ENCODE data around the gene PPP1R3C. TPM values are rescaled to one million over a fixed set of nuclear protein-coding genes. Genes with fewer than 3 reads are reported as not detected.

Gene PPP1R3C
- total RNA-seq, 4 donors from 2014 or later, result 1.7 to 8.8 (median 5.1) TPM

DNA sequence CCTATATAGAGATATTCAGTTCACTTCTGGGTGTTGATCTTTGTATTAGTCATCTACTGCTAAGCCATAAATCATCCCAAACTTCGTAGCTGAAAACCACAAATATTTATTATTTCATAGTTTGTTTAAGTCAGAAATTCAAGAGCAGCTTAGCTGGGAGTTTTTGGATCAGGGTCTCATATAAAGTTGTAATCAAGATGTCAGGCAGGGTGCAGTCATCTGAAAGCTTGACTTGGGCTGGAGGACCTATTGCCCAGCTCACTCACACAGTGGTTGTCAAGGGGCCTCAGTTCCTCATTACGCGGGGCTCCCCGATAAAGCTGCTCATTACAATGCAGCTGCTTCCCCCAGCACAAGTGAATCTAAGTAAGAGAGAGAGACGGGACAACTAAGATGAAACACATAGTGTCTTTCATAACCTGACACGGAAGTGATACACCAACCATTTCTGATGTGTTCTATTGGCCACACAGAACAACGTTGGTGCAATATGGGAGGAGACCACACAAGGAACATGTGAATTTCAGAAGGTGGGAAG is 15.7 kb downstream of the PPP1R3C start:
- TF ChIP-seq, protein P1, sequence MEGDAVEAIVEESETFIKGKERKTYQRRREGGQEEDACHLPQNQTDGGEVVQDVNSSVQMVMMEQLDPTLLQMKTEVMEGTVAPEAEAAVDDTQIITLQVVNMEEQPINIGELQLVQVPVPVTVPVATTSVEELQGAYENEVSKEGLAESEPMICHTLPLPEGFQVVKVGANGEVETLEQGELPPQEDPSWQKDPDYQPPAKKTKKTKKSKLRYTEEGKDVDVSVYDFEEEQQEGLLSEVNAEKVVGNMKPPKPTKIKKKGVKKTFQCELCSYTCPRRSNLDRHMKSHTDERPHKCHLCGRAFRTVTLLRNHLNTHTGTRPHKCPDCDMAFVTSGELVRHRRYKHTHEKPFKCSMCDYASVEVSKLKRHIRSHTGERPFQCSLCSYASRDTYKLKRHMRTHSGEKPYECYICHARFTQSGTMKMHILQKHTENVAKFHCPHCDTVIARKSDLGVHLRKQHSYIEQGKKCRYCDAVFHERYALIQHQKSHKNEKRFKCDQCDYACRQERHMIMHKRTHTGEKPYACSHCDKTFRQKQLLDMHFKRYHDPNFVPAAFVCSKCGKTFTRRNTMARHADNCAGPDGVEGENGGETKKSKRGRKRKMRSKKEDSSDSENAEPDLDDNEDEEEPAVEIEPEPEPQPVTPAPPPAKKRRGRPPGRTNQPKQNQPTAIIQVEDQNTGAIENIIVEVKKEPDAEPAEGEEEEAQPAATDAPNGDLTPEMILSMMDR (IDR thresholded peaks at IDR 0.05; ENCODE audit: low read depth), result no peak

DNA sequence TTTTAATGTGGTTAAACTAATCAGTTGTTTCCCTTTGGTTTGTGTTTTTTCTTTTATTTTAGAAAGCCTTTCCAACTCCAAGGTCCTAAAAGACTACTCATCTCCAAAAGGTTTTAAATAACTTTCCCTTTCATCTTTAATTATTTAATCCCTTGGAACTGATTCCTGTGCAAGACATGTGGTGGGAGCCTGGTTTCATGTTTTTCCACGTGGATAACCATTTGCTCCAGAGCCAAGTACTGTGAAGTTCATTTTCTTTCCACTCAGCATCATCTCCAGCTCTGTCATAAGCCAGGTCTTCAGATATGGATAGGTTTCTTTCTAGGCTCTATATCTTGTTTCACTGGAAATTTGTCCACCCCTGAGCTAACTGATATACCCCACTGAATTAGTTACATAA is 16.7 kb downstream of the PPP1R3C start:
- TF ChIP-seq, protein P1 (IDR thresholded peaks at IDR 0.05; ENCODE audit: low read depth), result no peak

DNA sequence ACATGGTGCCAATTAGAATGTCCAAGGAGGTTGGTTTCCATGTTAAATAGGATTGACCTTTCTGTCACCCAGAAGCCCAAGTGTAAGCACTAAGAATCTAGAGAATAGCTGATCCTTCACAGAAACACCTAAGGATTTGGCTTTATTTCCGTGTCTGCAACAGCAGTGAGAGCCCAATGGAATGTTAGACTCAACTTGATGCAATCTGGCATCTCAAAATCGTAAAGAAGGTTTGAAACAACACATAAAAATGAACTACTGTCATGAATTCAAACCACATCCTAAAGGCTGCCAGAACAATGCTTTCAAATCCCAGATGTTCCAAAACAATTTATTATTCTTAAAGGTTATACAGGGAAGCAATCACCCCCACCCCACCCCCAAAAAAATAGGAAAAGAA is 18.6 kb downstream of the PPP1R3C start:
- TF ChIP-seq, protein P1 (IDR thresholded peaks at IDR 0.05; ENCODE audit: low read depth), result no peak

DNA sequence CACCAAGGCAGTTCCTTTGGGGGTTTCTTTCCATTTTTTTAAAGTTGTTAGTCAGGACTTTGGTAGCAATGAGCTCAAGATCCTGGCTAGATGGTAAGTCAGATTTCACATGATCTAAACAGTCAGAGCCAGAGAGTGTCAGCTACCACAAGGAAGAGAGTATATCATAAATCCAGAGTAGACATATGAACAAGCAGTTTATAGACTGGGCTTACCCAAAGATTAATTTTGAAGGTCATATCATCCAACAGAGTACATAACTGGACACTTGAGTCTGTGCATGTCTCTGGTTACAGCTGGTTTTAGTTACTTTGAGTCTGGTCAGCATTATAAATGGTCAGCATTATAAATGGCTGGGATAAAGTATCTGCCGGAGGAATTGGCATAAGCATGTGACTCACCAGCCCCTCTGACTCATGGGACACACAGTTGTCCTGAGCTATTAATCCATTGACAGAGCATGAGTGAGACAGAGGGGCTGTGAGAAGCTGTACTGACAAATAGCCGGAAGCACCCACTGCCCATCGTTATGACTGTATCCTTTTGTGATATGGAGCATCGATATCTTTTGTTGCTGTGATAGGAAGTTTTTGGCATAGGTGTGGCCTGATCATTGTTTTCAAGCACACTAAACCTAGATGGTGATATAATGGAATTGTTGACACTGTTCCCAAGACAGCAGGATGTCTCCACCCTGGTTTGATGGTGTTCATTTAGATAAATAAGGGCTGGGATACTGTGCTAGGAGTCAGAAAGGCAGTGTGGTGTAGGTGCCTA is 19.3 kb downstream of the PPP1R3C start:
- TF ChIP-seq, protein P1 (IDR thresholded peaks at IDR 0.05; ENCODE audit: low read depth), result no peak

DNA sequence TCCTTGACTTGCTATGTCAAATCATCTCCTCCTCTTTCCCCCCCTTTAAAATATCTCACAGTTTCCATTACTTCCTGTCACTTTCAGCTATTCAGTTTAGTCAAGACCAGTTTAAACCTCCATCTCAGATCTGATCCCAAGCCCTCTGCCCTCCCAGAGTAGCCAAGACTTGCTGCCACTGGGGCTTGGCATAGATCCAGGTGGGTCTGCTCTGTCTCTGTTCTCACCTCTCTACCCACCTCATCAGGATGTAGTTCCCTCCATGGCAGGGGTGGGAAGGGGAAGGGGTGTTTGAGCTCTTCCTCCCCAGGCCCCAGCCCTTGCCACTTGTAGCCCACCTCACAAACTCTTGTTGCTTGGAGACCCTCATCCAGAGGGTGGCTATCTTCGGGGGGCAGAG is 22.0 kb downstream of the PPP1R3C start:
- TF ChIP-seq, protein P1 (IDR thresholded peaks at IDR 0.05; ENCODE audit: low read depth), result no peak

DNA sequence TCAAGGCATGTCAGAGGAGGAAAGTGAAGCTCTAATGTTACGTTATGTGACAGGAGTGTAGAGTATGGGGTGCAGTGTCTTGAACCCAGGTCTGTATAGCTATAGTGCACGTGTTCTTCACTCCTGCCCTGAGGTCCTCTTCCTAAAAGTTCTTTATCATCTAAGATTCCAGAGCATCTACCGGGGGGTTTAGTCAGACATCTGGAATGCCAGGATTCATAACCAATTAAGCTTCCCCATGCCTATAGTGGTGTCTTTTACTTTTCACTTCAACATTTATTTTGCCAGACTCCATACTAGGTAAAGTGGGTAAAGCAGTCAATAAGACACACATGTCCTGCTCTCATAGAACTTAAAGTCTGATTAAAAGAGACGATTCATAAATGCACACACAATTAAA is 22.4 kb downstream of the PPP1R3C start:
- TF ChIP-seq, protein P1 (IDR thresholded peaks at IDR 0.05; ENCODE audit: low read depth), result no peak

DNA sequence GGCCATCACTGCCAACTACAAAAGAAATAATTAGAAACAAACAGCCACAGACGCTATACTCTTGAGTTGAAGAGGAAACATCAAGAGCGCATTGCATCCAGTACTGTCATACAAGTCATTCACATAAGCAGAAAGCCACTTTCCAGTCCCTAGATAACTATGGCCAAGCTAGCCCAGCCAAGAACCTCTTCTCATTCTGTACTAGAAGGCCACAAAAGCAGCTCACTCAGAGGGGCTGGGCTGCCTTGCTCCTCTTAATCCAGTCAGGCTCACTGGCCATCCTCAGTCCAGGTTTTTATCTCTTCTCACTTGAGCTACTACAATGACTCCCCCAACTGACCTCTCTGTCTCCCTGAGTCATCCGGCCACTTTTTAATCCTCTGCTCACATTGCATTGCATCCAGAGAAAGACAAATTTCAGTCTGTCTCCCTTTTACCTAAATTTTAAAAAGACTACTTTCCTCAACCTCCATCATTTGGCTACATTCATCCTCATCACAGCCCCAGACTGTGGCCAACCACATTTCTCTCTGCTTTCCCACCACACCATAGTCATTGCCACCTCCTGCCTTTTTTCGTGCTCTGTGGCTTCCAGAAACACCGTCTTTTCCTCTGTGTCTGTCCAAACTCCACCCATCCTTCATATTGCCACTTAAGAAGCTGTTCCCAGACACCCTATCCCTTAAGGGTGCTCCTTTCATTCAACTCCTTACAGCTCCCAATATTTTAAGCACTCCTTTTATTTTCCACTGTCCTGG is 25.0 kb downstream of the PPP1R3C start:
- TF ChIP-seq, protein P1 (IDR thresholded peaks at IDR 0.05; ENCODE audit: low read depth), result no peak

Measured in subcutaneous adipose tissue (tissue), 4 donors.